GM12891 (cell line): Measurements from ENCODE around the gene G0S2.

Source experiments
- DNase-seq: peaks from one replicate; pipeline ENCODE4 v3.0.0; 2011; ENCODE audit warnings: low spot score; ENCODE audit not compliant: insufficient read length
- FAIRE-seq: peaks from 2 replicates; lab custom pipeline; 2011; peaks lifted over from hg19 to GRCh38; lab: Jason Lieb, UNC
- PAX5 ChIP-seq: IDR thresholded peaks from 2 replicates; pipeline ENCODE4 v1.6.1; 2011; ENCODE audit warnings: low read length, moderate library complexity, mild to moderate bottlenecking; ENCODE audit not compliant: insufficient read depth, severe bottlenecking
- POLR2A ChIP-seq: IDR thresholded peaks from 2 replicates; pipeline ENCODE4 v1.6.1; 2011; ENCODE audit warnings: low read depth, low read length, control low read depth
- POLR2AphosphoS5 ChIP-seq: IDR thresholded peaks from 2 replicates; pipeline ENCODE4 v1.6.1; 2011; ENCODE audit warnings: low read depth, low read length, control low read depth
- POU2F2 ChIP-seq: IDR thresholded peaks from 2 replicates; pipeline ENCODE4 v1.6.1; 2011; ENCODE audit warnings: low read depth, mild to moderate bottlenecking, control low read depth, low read length, moderate library complexity
- SPI1 ChIP-seq: IDR thresholded peaks from 2 replicates; pipeline ENCODE4 v1.6.1; 2011; ENCODE audit warnings: low read depth, low read length, control low read depth
- TAF1 ChIP-seq: IDR thresholded peaks from 2 replicates; pipeline ENCODE4 v1.6.1; 2011; ENCODE audit warnings: low read depth, low read length, control low read depth

The G0S2 gene

GRCh38 chr1:209633335-209633997 is 41.7 kb upstream of the G0S2 start:
- FAIRE-seq (no peak), DNase-seq (no peak)
- TF ChIP-seq POLR2AphosphoS5 (no peak), SPI1 (peak; percentile 72)

- TF ChIP-seq TAF1 (no peak), SPI1 (no peak), POLR2AphosphoS5 (no peak), POU2F2 (no peak), POLR2A (no peak), PAX5 (no peak)
- no peak for FAIRE-seq
- no peak for DNase-seq
Measured at GRCh38 chr1:209634005-209634737, 41.0 kb upstream of the G0S2 start.

DNA sequence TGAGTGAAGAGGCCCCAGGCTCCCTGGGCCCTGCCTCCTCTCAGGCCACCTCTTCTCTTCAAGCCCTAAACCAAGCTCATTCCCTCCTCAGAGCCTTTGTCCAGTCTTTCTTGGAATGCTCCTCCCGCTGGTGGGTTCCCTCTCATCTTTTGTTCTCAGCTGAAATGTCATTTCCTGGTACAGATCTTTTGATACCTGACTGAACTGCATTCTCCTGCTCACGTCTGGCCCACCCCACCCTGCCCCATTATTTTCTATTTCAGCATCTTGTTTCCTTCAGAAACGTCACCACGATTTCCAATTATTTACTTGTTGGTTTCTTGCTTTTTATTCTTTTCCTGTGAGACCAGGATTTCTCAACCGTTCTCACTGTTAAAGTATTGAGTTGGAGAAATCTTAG is 39.4 kb upstream of the G0S2 start:
- DNase-seq: no peak
- TF ChIP-seq POLR2A (no peak), POLR2AphosphoS5 (no peak)
- no peak for FAIRE-seq

DNA sequence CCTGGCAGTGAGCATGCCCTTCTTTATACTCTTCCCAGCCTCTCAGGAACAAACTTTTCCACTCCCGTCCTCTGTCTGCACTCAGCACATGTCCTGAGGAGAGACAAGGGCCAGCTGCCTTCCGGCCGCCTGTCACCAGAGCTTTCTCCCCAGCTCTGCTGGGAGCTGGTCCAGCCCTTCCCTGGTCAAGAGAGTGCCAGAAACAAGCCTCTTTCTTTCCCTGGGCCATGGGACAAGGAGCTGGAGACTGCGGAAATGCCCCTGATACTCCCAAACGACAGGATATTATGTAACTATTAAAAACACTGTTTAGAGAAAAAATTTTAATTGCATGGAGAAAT is 33.4 kb upstream of the G0S2 start:
- FAIRE-seq (no peak), DNase-seq (no peak)
- no peak for TF ChIP-seq POLR2A
- no peak for TF ChIP-seq SPI1
- no peak for TF ChIP-seq POU2F2
- TF ChIP-seq TAF1: no peak
- no peak for TF ChIP-seq PAX5
- TF ChIP-seq POLR2AphosphoS5: no peak

GRCh38 chr1:209642816-209643215 is 32.4 kb upstream of the G0S2 start:
- FAIRE-seq (no peak), DNase-seq (no peak)
- TF ChIP-seq PAX5 (no peak), TAF1 (no peak), POLR2A (no peak), SPI1 (no peak), POU2F2 (no peak), POLR2AphosphoS5 (no peak)

- TF ChIP-seq TAF1: no peak
- no peak for TF ChIP-seq POLR2A
- no peak for TF ChIP-seq SPI1
- TF ChIP-seq PAX5: no peak
- no peak for TF ChIP-seq POU2F2
- TF ChIP-seq POLR2AphosphoS5: no peak
- DNase-seq (no peak), FAIRE-seq (no peak)
Measured at GRCh38 chr1:209643285-209644020, 31.8 kb upstream of the G0S2 start.

DNA sequence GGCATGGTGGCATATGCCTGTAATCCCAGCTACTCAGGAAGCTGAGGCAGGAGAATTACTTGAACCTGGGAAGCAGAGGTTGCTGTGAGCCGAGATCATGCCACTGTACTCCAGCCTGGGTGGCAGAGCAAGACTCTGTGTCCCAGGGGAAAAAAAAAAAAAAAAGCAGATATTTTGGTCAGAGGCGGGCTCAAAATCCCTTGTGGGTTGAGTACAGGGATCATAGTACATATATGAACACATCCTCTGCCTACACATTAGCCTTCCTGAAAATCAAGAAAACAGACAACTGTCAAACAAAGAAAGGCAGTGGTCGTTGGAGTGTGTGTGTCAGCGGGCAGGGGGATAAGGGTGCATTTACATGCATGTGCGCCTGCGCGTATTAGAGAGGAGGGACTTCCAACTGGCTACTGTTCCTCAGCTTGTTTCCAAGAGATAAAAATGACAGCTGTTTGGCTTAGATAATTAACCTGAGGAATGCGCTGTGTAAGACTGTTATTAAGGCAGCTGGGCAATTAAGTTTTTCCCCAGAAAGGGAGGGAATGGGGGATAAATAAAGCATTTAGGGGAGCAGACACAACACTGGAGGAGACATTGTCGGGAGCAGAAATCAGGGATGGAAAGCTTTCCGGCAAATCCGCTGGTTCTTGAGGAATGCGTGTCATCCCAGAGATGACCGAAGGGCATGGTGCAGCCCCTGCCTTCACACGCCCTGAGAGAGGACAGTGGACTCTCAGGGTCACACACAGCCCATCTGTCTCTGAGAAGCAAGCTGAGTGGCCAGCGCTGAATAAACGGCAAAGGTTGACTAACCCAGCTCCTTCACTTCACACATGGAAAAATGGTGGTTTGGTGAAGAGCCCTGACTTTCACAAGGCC is 29.4 kb upstream of the G0S2 start:
- TF ChIP-seq TAF1 (no peak), POLR2A (no peak), PAX5 (no peak), POU2F2 (no peak), POLR2AphosphoS5 (no peak), SPI1 (no peak)
- FAIRE-seq (no peak), DNase-seq (no peak)

- DNase-seq (no peak), FAIRE-seq (no peak)
- TF ChIP-seq SPI1 (no peak), POLR2A (no peak), POLR2AphosphoS5 (no peak), TAF1 (no peak), PAX5 (no peak), POU2F2 (no peak)
Measured at GRCh38 chr1:209646558-209646957, 28.7 kb upstream of the G0S2 start.

GRCh38 chr1:209647156-209647555 is 28.1 kb upstream of the G0S2 start:
- DNase-seq (no peak), FAIRE-seq (no peak)
- TF ChIP-seq TAF1 (no peak), POLR2AphosphoS5 (no peak), SPI1 (no peak), PAX5 (no peak), POLR2A (no peak), POU2F2 (no peak)
